IPS-18a (cell line): ENCODE measurements around the gene CDH13.

Experiments used
- H3K27ac ChIP-seq: one replicate; pipeline ENCODE4 v1.5.1; 2013; ENCODE audit warnings: low read length
- H3K27me3 ChIP-seq: one replicate; pipeline ENCODE4 v1.6.1; 2013; ENCODE audit warnings: mild to moderate bottlenecking, low read length; ENCODE audit not compliant: control insufficient read depth, insufficient read depth
- H3K36me3 ChIP-seq: one replicate; pipeline ENCODE4 v1.6.1; 2013; ENCODE audit warnings: low read depth, low read length; ENCODE audit not compliant: control insufficient read depth
- H3K4me1 ChIP-seq: one replicate; pipeline ENCODE4 v1.6.1; 2013; ENCODE audit warnings: low read depth, low read length; ENCODE audit not compliant: control insufficient read depth
- H3K4me3 ChIP-seq: one replicate; pipeline ENCODE4 v1.5.1; 2013; ENCODE audit warnings: low read length
- H3K9ac ChIP-seq: one replicate; pipeline ENCODE4 v1.6.1; 2013; ENCODE audit warnings: mild to moderate bottlenecking, low read length, moderate library complexity
- H3K9me3 ChIP-seq: one replicate; pipeline ENCODE4 v1.6.1; 2013; ENCODE audit warnings: low read depth, low read length; ENCODE audit not compliant: control insufficient read depth

The CDH13 gene

GRCh38 chr16:82773018-82773417 lies 146.2 kb downstream of the CDH13 start:
- no peak overlapping the region for H3K4me3 ChIP-seq
- H3K36me3 ChIP-seq, result no peaks in the 10 kb centered on the region
- H3K4me1 ChIP-seq, result no peaks in the 10 kb centered on the region

DNA sequence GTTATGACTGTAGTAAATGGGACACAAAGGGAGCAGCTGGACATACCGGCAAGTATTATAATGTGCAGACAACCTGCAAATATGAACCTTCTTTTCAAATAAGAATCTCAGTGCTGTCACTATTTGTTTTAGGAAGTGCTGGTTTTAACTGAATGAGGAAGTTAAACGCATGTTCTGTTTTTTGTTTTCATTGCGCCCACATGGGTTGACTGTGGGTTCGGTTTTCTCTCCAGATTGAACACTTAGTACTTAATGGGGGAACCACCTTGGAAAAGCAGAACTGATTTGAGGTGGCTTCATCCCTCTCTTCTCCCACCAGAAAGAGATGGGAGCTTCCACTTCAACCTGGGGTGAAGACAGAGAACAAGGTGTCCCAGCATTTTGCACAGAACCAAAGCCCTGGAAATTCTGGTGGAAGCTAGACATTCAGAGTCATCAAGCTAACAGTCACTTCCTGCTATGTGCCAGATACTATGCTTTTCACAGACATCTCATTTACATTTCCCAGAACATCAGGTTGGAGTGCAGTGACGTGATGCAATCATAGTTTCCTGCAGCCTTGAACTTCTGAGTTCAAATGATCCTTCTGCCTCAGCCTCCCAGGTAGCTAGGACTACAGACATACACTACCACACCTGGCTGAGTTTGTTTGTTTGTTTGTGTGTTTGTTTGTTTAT lies 149.8 kb downstream of the CDH13 start:
- no peak overlapping the region for H3K9ac ChIP-seq

More at GRCh38 chr16:82773018-82773417, 146.2 kb downstream of the CDH13 start:
- H3K27me3 ChIP-seq, result no peaks in the 10 kb centered on the region
- no peaks in the 10 kb centered on the region for H3K9me3 ChIP-seq
- H3K27ac ChIP-seq, result no peak overlapping the region
- H3K9ac ChIP-seq, result no peak overlapping the region

GRCh38 chr16:82782715-82783251 lies 156.0 kb downstream of the CDH13 start:
- no peaks in the 10 kb centered on the region for H3K36me3 ChIP-seq
- H3K27me3 ChIP-seq, result no peaks in the 10 kb centered on the region
- H3K9me3 ChIP-seq, result no peaks in the 10 kb centered on the region
- no peak overlapping the region for H3K9ac ChIP-seq
- no peak overlapping the region for H3K27ac ChIP-seq
- H3K4me3 ChIP-seq, result no peak overlapping the region
- peaks cover 12% of the 10 kb centered on the region for H3K4me1 ChIP-seq

More for the DNA sequence above, 149.8 kb downstream of the CDH13 start:
- Histone ChIP-seq H3K4me1 (no peaks in the 10 kb centered on the region), H3K36me3 (no peaks in the 10 kb centered on the region), H3K9me3 (no peaks in the 10 kb centered on the region), H3K27ac (no peak overlapping the region), H3K4me3 (no peak overlapping the region), H3K27me3 (no peaks in the 10 kb centered on the region)

GRCh38 chr16:82783933-82784572 lies 157.3 kb downstream of the CDH13 start:
- Histone ChIP-seq H3K9me3 (no peaks in the 10 kb centered on the region), H3K4me1 (peaks cover 12% of the 10 kb centered on the region), H3K27ac (no peak overlapping the region), H3K36me3 (no peaks in the 10 kb centered on the region), H3K9ac (no peak overlapping the region), H3K4me3 (no peak overlapping the region), H3K27me3 (no peaks in the 10 kb centered on the region)

DNA sequence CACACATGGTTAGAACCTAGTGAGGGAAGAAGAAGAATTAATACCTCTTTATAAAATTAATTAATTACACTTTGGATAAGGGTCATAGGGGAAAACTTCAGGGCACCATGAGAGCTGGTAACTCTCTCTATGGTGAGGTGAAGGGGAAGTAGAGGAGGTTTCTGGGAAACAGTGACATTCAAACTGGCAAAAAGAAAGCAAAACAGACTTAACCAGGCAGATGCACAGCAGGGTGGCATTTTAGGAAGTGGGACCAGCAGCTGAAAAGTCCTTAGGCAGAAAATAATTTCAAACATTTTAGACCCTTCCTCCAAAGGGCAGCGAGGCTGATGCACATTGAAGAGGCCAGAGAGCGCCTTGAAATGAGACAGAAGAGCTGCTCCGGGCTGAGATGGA lies 157.8 kb downstream of the CDH13 start:
- H3K36me3 ChIP-seq, result no peaks in the 10 kb centered on the region
- peaks cover 12% of the 10 kb centered on the region for H3K4me1 ChIP-seq
- H3K9ac ChIP-seq, result no peak overlapping the region
- no peaks in the 10 kb centered on the region for H3K27me3 ChIP-seq
- H3K4me3 ChIP-seq, result no peak overlapping the region
- no peak overlapping the region for H3K27ac ChIP-seq
- no peaks in the 10 kb centered on the region for H3K9me3 ChIP-seq

DNA sequence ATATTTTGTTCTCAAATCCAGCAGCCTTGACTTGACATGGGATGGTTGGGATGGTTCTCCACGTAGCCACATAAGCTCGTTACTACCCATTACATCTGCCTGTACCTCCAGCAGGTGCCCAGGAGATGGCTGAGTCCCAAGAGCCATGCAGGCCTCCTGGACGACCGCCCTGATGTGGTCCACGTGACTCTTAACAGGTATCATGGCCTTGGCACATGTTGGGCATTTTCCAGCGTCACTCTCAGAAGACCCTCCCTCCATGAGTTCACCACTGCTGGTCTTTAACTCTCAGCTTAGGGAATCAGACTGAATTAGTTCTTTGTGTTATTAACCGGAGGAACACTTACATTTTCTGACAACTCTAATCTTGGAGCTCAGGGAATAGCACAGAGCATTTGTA lies 161.5 kb downstream of the CDH13 start:
- Histone ChIP-seq H3K9ac (no peak overlapping the region), H3K36me3 (no peaks in the 10 kb centered on the region), H3K4me3 (no peak overlapping the region), H3K27me3 (no peaks in the 10 kb centered on the region), H3K9me3 (no peaks in the 10 kb centered on the region), H3K27ac (no peak overlapping the region), H3K4me1 (peaks cover 11% of the 10 kb centered on the region)

GRCh38 chr16:82788919-82789318 lies 162.2 kb downstream of the CDH13 start:
- H3K9me3 ChIP-seq, result no peaks in the 10 kb centered on the region
- H3K27me3 ChIP-seq, result no peaks in the 10 kb centered on the region
- H3K9ac ChIP-seq, result no peak overlapping the region
- H3K36me3 ChIP-seq, result no peaks in the 10 kb centered on the region
- H3K4me1 ChIP-seq, result peaks cover 12% of the 10 kb centered on the region
- H3K27ac ChIP-seq, result no peak overlapping the region
- no peak overlapping the region for H3K4me3 ChIP-seq

- Histone ChIP-seq H3K4me3 (no peak overlapping the region), H3K27me3 (no peaks in the 10 kb centered on the region), H3K36me3 (no peaks in the 10 kb centered on the region), H3K9me3 (no peaks in the 10 kb centered on the region), H3K27ac (no peak overlapping the region), H3K4me1 (peaks cover 10% of the 10 kb centered on the region), H3K9ac (no peak overlapping the region)
These were observed 165.9 kb downstream of the CDH13 start for GRCh38 chr16:82792693-82793092.

- H3K27ac ChIP-seq, result no peak overlapping the region
- H3K36me3 ChIP-seq, result no peaks in the 10 kb centered on the region
- H3K9me3 ChIP-seq, result no peaks in the 10 kb centered on the region
These were observed 166.9 kb downstream of the CDH13 start for GRCh38 chr16:82793528-82794245.

DNA sequence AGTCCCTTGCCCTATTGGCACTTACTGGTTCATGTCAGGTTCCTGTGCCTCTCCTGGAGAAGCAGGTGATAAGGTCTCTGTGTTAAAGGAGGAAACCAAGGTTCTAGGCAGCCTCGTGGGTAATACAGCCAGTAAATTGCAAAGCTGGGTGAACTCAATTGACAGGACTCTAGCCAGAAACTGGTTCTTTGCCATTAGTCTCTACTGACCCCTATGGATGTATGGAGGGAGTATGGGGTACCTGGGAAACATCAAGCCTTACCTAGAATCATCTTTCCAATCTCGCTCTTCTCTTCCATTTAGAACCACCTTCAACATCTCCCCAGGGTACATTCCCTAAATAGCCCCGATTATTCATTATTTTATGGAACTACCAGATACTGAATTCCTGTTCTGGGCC lies 169.3 kb downstream of the CDH13 start:
- peaks cover 10% of the 10 kb centered on the region for H3K4me1 ChIP-seq
- no peak overlapping the region for H3K4me3 ChIP-seq
- H3K27ac ChIP-seq, result no peak overlapping the region
- H3K9me3 ChIP-seq, result no peaks in the 10 kb centered on the region
- H3K9ac ChIP-seq, result no peak overlapping the region
- no peaks in the 10 kb centered on the region for H3K27me3 ChIP-seq
- no peaks in the 10 kb centered on the region for H3K36me3 ChIP-seq

More at GRCh38 chr16:82793528-82794245, 166.9 kb downstream of the CDH13 start:
- no peaks in the 10 kb centered on the region for H3K27me3 ChIP-seq
- no peak overlapping the region for H3K9ac ChIP-seq
- H3K4me1 ChIP-seq, result peaks cover 10% of the 10 kb centered on the region
- no peak overlapping the region for H3K4me3 ChIP-seq

DNA sequence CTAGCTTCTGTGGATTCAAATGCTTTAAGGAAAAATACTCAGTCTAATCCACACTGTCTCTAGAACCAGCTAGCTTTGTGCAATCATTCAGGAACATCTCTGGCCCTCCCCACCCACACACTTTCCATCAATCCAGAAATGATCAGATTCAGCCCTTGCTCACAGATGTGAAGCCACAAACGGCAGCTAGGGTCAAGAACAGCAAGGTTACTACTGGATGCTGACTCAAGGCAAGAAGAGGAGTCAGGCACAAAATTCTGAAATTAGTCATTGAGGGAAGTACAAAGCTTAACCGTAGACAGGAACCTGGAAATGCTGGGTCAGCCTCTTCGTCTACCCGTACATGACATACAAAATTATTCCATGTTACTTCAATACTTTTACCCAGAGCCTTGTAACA lies 174.6 kb downstream of the CDH13 start:
- H3K27ac ChIP-seq, result no peak overlapping the region

More for the DNA sequence above, 174.6 kb downstream of the CDH13 start:
- Histone ChIP-seq H3K27me3 (no peaks in the 10 kb centered on the region), H3K4me1 (no peaks in the 10 kb centered on the region), H3K36me3 (no peaks in the 10 kb centered on the region), H3K4me3 (no peak overlapping the region), H3K9me3 (no peaks in the 10 kb centered on the region), H3K9ac (no peak overlapping the region)
